Measurements from ENCODE around the gene DUSP28. TPM values are rescaled to one million over a fixed set of nuclear protein-coding genes. Genes with fewer than 3 reads are reported as not detected.
A peak's percentile ranks its signal among the peaks of the same experiment; 100 is the strongest.
"Not testable (repeated sequence)": the region's sequence is repeated elsewhere in the genome, so short reads cannot be mapped to it uniquely, and the experiment has no call there.

Gene DUSP28
- total RNA-seq, 2 experiments from 2014 or later: 7.9 to 9.3 TPM

DNA sequence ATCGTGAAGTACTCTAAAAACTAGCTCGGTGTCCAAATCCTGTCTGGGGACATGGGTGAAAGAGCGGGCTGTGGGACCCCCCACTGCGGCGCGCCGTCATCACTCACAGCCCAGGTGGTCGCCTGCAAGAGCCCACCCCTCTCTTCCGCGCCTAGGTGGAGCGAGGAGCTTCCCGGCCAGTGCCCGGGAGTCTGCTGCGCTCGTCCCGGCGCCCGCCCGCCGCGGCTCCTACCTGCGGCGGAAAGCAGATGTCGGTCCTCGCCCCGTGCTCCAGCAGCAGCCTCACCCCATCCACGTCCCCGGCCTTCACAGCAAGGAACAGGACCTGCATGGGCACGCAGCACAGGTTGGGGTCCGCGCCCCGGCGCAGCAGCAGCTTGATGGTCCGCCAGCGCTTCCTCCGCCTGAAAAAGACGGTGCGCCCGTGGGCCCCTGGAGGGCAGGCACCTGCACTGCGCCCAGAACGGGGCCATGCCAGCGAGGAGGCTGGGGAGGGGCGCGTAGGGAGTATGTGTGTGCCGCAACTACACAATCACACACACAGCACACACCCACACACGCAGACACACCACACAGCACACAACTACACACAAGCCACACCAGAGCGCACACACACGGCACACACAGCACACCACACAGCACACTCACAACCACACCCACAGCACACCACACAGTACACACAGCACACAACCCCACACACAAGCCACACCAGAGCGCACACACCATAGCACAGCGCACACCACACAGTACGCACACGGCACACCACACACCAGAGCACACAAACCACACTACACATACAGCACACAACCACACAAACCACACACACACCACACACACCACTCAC lies 39.8 kb upstream of the DUSP28 start:
- Mint-ChIP-seq H3K27me3 (no peaks in the 10 kb centered on the region), H3K36me3 (ENCODE audit: low read depth) (peaks cover 39% of the 10 kb centered on the region), H3K27ac (no peak overlapping the region), H3K4me3 (no peak overlapping the region), H3K9me3 (peaks cover 25% of the 10 kb centered on the region), H3K4me1 (no peaks in the 10 kb centered on the region)
- POLR2A ChIA-PET: no interaction called here
- CTCF ChIA-PET: interaction anchor here (0.6 kb wide), 1 partner anchor 319 kb away, joined by 3 read pairs; no protein-coding TSS in a partner anchor
- no peak for DNase-seq

DNA sequence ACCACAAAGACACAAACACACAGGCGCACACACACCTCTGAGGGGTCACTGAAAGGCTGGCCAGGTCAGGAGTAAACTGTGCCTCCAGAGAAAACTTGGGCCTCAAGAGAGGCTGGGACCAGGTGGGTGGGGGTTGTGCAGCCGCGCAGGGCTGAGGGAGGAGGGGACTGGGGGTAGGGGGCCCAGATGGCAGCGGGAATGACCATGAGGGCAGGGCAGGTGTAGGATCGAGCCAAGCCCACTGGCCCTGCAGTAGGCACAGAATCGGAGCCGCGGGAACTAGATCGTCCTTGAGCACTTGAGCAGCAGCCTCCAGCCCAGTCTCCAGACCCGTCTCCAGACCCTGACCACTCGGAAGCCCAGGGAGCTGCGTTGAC lies 39.2 kb upstream of the DUSP28 start:
- H3K27ac Mint-ChIP-seq: no peak overlapping the region
- ChIA-PET POLR2A (interaction anchor here (1.1 kb wide), 1 partner anchor 40 kb away, joined by 3 read pairs; no protein-coding TSS in a partner anchor), CTCF (interaction anchor here (0.6 kb wide), 1 partner anchor 318 kb away, joined by 3 read pairs; no protein-coding TSS in a partner anchor)
- peak; percentile 15 for DNase-seq
- peaks cover 30% of the 10 kb centered on the region for H3K9me3 Mint-ChIP-seq
- H3K4me3 Mint-ChIP-seq: no peak overlapping the region
- peaks cover 44% of the 10 kb centered on the region for H3K36me3 Mint-ChIP-seq (ENCODE audit: low read depth)
- H3K4me1 Mint-ChIP-seq: no peaks in the 10 kb centered on the region
- H3K27me3 Mint-ChIP-seq: no peaks in the 10 kb centered on the region

DNA sequence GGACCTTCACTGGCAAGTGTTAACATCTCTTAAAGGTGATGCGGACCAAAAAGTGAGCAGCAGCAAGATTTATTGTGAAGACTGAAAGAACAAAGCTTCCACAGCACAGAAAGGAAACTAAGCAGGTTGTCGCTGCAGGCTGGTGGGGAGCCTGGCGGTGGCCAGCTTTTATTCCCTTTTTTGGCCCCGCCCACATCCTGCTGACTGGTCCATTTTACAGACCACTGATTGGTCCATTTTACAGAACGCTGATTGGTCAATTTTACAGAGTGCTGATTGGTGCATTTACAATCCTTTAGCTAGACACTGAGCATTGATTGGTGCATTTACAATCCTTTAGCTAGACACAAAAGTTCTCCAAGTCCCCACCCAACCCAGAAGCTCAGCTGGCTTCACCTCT lies 38.3 kb upstream of the DUSP28 start:
- not testable (repeated sequence) for H3K27ac Mint-ChIP-seq, H3K4me1 Mint-ChIP-seq, H3K4me3 Mint-ChIP-seq, H3K27me3 Mint-ChIP-seq
- ChIA-PET POLR2A (interaction anchor here (1.1 kb wide), 1 partner anchor 39 kb away, joined by 3 read pairs; no protein-coding TSS in a partner anchor), CTCF (interaction anchor here (1.9 kb wide), 1 partner anchor 8 kb away, joined by 6 read pairs; no protein-coding TSS in a partner anchor)
- peak; percentile 15 for DNase-seq
- Mint-ChIP-seq H3K36me3 (ENCODE audit: low read depth) (peaks cover 52% of the 10 kb centered on the region), H3K9me3 (peaks cover 37% of the 10 kb centered on the region)

DNA sequence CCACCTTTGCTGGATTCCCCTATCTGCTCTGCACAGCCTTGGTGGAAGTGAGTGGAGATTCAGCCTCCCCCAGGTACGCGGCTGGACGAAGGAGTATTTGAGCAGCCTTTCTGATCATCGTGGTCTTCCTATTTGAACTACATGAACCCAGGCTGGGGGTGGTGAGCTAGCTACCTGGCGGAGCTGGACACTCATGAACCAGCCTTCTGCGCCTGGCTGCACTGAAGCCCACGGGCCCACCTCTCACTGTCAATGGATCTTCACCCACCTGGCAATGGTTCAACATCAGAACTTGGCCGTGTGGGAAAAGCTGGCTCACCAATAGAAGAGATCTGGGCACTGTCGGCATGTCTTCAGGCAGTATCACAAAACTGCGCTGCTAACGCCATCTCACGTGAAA lies 37.8 kb upstream of the DUSP28 start:
- ChIA-PET CTCF (interaction anchor here (1.9 kb wide), 1 partner anchor 8 kb away, joined by 6 read pairs; no protein-coding TSS in a partner anchor), POLR2A (interaction anchor here (1.1 kb wide), 1 partner anchor 38 kb away, joined by 3 read pairs; no protein-coding TSS in a partner anchor)
- H3K9me3 Mint-ChIP-seq: peaks cover 41% of the 10 kb centered on the region
- no peak overlapping the region for H3K27ac Mint-ChIP-seq
- no peaks in the 10 kb centered on the region for H3K27me3 Mint-ChIP-seq
- H3K4me1 Mint-ChIP-seq: no peaks in the 10 kb centered on the region
- H3K36me3 Mint-ChIP-seq (ENCODE audit: low read depth): peaks cover 57% of the 10 kb centered on the region
- H3K4me3 Mint-ChIP-seq: no peak overlapping the region
- peak; percentile 3 for DNase-seq

DNA sequence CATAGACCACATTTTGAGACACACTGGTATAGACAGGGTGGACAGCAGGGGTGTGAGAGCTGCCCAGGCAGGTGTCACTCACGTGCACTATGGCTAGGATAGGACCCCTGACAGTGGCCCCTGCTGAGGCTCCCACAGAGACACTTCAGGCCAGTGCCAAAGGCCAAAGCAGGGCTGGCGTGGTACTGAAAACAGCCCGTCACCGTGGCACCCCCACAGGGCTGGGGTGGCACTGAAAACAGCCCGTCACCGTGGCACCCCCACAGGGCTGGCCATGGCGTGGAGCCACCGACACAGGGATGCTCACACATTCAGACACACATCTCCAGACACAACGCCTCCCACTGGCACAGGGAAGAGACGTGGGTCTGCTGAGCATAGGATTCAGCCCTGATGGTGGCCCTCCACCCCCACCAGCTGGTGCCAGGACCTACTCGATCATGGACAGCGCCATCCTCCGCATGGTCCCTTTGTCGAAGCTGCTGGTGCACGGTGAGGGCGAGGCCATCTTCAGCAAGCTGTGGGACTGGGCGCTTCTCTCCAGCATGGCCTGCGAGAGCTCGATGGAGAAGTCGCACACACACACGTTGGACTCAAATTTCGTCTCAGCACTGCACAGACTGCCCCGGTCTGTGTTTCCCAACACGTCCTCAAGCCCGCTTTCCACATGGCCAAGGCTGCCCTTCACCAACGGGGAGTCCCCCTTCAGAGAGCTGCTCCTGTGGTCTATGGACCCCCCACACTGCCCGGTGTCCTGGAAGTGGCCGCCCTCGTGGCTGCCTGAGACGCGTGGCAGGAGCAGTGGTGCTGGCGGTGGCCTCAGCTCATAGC lies 36.5 kb upstream of the DUSP28 start:
- CTCF ChIA-PET: interaction anchor here (0.7 to 1.9 kb wide), 4 partner anchors 9 to 42 kb away, joined by 3 to 10 read pairs (median 4); no protein-coding TSS in a partner anchor
- peak; percentile 14 for DNase-seq
- no peak overlapping the region for H3K27ac Mint-ChIP-seq
- H3K36me3 Mint-ChIP-seq (ENCODE audit: low read depth): peaks cover 66% of the 10 kb centered on the region
- no peaks in the 10 kb centered on the region for H3K27me3 Mint-ChIP-seq
- no peak overlapping the region for H3K4me3 Mint-ChIP-seq
- POLR2A ChIA-PET: interaction anchor here (1.3 kb wide), 1 partner anchor 10 kb away, joined by 3 read pairs; no protein-coding TSS in a partner anchor
- peaks cover 48% of the 10 kb centered on the region for H3K9me3 Mint-ChIP-seq
- no peaks in the 10 kb centered on the region for H3K4me1 Mint-ChIP-seq

DNA sequence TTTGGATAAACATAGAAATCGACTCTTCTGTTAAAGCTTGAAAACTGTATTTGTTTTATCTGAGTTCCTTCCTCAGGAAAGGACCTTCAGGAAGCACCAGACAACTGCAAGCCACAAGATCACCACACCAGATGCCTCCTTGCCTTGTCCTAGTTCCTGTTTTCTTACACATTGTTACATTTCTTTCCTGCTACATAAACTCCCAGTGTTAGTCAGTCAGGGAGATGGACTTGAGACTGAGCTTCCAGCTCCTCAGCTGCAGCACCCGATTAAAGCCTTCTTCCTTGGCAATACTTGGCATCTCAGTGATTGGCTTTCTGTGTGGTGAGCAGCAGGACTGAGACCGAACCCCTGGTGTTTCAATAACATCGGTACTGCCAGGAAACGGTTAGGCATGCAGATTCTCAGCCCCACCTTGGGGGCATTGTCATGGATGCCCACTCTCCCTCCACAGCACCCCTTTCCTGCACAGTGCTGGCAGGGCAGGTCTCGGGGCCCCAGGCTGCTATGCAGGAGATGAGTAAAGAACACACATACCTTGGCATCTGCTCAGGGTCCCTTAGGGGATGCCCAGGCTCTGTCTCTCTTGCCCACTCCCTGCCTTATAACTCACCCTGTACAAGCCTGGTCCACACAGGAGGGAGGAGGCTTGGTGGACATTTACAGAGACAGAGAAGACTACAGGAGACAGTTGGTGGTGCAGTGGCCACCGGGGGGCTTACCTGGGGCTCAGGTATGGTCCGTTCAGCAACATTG lies 35.0 kb upstream of the DUSP28 start:
- H3K4me1 Mint-ChIP-seq: no peaks in the 10 kb centered on the region
- ChIA-PET POLR2A (interaction anchor here (1.3 kb wide), 1 partner anchor 11 kb away, joined by 3 read pairs; no protein-coding TSS in a partner anchor), CTCF (interaction anchor here (1.0 to 1.9 kb wide), 2 partner anchors 11 to 29 kb away, joined by 3 to 10 read pairs; no protein-coding TSS in a partner anchor)

DNA sequence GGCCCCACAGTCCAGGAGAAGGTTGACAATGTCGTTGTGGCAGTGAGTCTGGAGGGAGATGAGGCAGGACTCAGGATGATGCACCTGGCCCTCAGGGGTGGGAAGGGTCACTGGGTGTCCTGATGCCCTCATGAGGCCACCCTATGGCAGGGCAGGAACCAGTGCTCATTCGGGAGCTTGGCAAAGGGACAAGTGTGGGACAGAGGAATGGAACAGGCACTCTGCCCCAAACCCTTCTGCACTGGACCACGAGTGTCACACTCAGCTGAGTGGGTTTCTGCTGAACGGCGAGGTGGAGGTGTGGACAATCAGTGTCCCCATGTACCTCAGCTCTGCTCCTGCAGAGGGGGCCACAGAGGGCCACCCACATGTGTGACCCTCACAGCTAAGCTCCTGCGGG lies 34.4 kb upstream of the DUSP28 start:
- POLR2A ChIA-PET: no interaction called here
- Mint-ChIP-seq H3K27me3 (no peaks in the 10 kb centered on the region), H3K9me3 (peaks cover 51% of the 10 kb centered on the region), H3K27ac (no peak overlapping the region), H3K36me3 (ENCODE audit: low read depth) (peaks cover 82% of the 10 kb centered on the region), H3K4me3 (no peak overlapping the region), H3K4me1 (no peaks in the 10 kb centered on the region)
- peak; percentile 2 for DNase-seq
- CTCF ChIA-PET: interaction anchor here (1.1 kb wide), 1 partner anchor 12 kb away, joined by 3 read pairs; no protein-coding TSS in a partner anchor

More for the DNA sequence above, 35.0 kb upstream of the DUSP28 start:
- Mint-ChIP-seq H3K9me3 (peaks cover 51% of the 10 kb centered on the region), H3K4me3 (no peak overlapping the region), H3K27me3 (no peaks in the 10 kb centered on the region), H3K36me3 (ENCODE audit: low read depth) (peaks cover 80% of the 10 kb centered on the region), H3K27ac (no peak overlapping the region)
- DNase-seq: peak; percentile 6

DNA sequence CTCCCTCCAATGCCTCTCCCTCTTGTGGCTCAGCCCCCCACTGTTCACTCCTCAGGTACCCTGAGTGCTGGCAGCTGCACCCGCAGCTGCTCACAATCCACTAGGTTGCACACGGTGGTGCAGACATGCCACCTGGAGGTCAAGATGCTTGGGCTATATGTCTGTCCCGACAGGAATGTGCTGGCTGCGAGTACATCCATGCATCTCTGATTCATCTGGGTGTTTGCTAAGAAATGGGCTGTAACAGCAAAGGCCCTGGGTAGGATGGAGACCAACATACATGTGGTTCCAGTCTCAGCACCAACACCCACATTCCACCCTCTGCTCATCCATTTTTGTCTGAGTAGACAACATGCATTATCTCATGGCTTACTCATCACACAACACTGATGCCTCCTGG lies 33.6 kb upstream of the DUSP28 start:
- peaks cover 88% of the 10 kb centered on the region for H3K36me3 Mint-ChIP-seq (ENCODE audit: low read depth)
- no peak overlapping the region for H3K4me3 Mint-ChIP-seq
- DNase-seq: no peak
- no peaks in the 10 kb centered on the region for H3K4me1 Mint-ChIP-seq
- peaks cover 57% of the 10 kb centered on the region for H3K9me3 Mint-ChIP-seq
- no peaks in the 10 kb centered on the region for H3K27me3 Mint-ChIP-seq
- ChIA-PET POLR2A (no interaction called here), CTCF (interaction anchor here (1.1 kb wide), 1 partner anchor 12 kb away, joined by 3 read pairs; no protein-coding TSS in a partner anchor)
- no peak overlapping the region for H3K27ac Mint-ChIP-seq

DNA sequence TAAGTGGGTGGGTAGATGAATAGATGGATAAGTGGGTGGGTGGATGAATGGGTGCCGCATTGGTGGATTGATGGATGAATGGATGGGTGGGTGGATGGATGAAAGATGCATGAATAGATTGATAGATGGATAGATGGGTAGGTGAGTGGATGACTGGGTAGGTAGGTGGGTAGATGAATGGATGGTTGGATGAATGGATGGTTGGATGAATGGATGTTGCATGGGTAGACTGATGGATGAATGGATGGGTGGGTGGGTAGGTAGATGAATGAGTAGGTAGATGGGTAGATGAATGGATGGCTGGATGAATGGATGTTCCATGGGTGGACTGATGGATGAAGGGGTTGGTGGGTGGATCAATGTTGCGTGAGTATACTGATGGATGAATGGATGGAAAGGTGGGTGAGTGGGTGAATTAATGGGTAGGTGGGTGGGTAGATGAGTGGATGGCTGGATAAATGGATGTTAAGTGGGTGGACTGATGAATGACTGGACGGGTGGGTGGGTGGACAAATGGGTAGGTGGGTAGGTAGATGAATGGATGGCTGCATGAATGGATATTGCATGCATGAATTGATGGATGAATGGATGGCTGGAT lies 32.9 kb upstream of the DUSP28 start:
- no peak for DNase-seq
- H3K27ac Mint-ChIP-seq: no peak overlapping the region
- no peaks in the 10 kb centered on the region for H3K4me1 Mint-ChIP-seq
- peaks cover 88% of the 10 kb centered on the region for H3K36me3 Mint-ChIP-seq (ENCODE audit: low read depth)
- H3K9me3 Mint-ChIP-seq: peaks cover 61% of the 10 kb centered on the region
- POLR2A ChIA-PET: no interaction called here
- H3K27me3 Mint-ChIP-seq: no peaks in the 10 kb centered on the region
- H3K4me3 Mint-ChIP-seq: no peak overlapping the region
- CTCF ChIA-PET: no interaction called here

DNA sequence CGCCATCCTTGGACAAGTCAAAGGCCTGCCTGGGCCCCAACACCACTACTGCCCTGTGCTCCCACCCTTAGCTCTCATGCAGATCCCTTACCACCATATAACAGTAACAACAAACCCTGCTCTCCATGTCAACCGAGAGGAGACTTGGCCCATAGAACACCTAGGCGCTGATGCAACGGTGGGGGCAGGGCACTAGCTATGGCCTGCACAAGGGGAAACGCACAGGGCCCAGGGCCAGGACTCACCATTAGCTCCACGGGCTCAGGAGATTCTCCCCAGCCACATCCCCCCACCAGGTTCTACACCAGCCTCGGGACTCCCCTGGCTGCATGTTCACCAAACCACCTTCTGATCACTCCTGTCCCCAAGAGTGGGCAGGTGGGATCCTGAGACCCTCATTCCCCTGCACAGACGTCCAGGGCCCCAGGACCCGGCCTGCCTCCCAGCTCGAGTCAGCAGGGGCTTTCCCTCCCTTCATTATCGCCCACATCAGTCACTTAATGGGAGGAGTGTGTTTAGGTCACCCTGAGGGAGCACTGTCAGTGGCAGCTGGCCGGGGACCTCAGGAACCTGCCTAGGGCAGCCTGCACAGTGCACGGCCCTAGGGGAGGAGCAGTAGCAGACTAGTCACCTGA lies 31.6 kb upstream of the DUSP28 start:
- H3K9me3 Mint-ChIP-seq: peaks cover 63% of the 10 kb centered on the region
- no peak overlapping the region for H3K27ac Mint-ChIP-seq

DNA sequence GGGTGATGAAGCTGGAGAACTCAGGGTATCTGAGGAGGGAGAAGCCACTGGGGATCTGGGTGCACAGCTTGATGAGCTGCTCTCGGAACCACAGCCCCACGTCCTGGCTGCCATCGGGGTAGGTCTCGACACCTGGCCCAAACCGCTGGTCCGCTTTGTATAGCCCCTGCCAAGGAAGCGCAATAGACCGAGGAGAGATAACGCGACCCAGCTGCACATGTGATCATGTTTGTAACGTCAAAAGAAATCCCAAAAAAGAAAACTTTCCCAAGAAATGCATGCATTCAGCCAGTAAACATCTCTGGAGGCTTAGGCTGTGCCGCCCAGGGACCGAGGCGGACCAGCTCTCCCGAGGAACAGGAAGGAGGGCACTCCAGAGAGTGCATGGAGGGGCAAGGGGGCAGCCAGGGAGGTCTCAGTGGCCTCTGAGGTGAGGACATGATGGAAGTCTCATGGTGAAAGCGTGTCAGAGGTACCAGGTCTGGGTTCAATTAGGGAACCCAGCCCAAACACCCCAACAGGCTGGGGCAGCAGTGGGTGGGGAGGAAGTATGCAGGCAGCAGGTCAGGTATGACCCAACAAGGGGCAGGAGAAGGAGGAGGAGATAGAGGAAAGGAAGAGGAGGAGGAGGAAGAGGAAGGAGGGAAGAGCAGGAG lies 30.7 kb upstream of the DUSP28 start:
- ChIA-PET CTCF (no interaction called here), POLR2A (no interaction called here)
- Mint-ChIP-seq H3K27me3 (no peaks in the 10 kb centered on the region), H3K27ac (no peak overlapping the region), H3K4me1 (no peaks in the 10 kb centered on the region), H3K36me3 (ENCODE audit: low read depth) (peaks cover 87% of the 10 kb centered on the region), H3K4me3 (no peak overlapping the region), H3K9me3 (peaks cover 60% of the 10 kb centered on the region)
- no peak for DNase-seq

More for the DNA sequence above, 31.6 kb upstream of the DUSP28 start:
- Mint-ChIP-seq H3K27me3 (no peaks in the 10 kb centered on the region), H3K36me3 (ENCODE audit: low read depth) (peaks cover 86% of the 10 kb centered on the region), H3K4me3 (no peak overlapping the region), H3K4me1 (no peaks in the 10 kb centered on the region)
- no peak for DNase-seq
- CTCF ChIA-PET: no interaction called here
- POLR2A ChIA-PET: no interaction called here

Data from activated CD4-positive, alpha-beta memory T cell treated with anti-CD3 and anti-CD28 coated beads, Interleukin-2, amount 10 ng/mL, durations not matched to agents 7 days and 5 days (primary cell).